ENCODE results near the gene CADM3.

Gene CADM3

GRCh38 chr1:159173320-159173719 lies 1.9 kb downstream of the CADM3 start:
- DNase-seq (ENCODE audit: low read depth in 2 of 2, low spot score in 1 of 2): no peak

DNA sequence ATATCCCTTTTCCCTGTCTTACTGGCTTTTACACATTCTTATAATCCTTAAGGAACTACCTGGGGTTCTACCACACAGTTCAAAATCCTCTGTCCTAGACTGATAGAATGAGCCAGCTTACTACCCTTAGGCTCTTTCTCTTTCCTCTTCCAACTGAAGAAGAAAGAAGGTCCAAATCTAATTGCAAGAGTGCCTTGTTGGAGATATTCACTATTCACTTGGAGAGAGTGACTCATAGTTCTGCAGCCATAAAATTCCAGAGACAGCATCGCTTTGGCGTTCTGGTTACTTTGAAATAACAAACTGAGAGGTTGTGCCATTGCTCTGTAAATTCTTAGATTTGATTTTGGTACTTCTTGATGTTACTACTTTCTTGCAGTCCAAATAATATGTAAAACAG lies 4.2 kb downstream of the CADM3 start:
- DNase-seq (ENCODE audit: low read depth in 2 of 2, low spot score in 1 of 2): no peak

GRCh38 chr1:159177272-159177907 lies 6.0 kb downstream of the CADM3 start:
- DNase-seq (ENCODE audit: low read depth in 2 of 2, low spot score in 1 of 2): no peak

DNA sequence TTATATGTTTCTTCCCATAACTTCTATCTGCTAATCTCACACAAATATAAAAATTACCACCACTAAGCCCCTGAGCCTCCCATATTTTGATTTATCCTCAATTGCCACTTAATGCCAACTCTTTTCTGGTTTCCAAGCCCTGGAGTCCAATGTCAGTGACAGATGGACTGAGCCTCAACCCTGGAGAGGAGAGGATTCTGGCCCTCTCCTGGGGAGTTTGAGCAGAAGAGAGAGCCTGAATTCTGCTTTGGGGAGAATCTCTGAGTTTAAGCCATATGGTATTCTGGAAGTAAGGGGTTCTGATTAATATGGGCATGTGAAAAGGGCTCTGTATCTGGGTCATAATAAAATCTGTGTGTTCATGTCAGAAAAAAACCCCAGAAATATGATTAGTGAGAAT lies 8.5 kb downstream of the CADM3 start:
- no peak for DNase-seq (ENCODE audit: low read depth in 2 of 2, low spot score in 1 of 2)

- no peak for DNase-seq (ENCODE audit: low read depth in 2 of 2, low spot score in 1 of 2)
These were observed 9.1 kb downstream of the CADM3 start for GRCh38 chr1:159180516-159180915.

GRCh38 chr1:159181328-159182024 lies 10.1 kb downstream of the CADM3 start:
- DNase-seq (ENCODE audit: low read depth in 2 of 2, low spot score in 1 of 2): no peak

DNA sequence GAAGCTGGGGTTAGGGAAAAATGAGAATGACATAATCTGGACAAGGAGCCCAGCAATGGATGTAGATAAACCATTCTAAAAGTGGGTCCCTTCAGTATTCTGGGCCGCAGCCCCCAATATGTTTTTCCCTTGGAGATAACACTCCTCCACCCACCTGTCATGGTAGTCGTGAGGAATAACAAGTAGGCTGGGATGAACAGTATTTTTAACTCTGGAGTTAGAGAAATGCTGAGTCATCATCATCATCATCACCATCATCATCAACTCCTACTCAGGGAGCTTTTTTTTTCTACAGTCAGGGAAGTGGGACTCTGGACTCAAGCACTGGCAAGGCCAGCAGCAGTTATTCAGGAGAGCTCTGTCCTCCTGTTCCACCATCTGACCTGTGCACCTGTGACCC lies 12.8 kb downstream of the CADM3 start:
- no peak for DNase-seq (ENCODE audit: low read depth in 2 of 2, low spot score in 1 of 2)

DNA sequence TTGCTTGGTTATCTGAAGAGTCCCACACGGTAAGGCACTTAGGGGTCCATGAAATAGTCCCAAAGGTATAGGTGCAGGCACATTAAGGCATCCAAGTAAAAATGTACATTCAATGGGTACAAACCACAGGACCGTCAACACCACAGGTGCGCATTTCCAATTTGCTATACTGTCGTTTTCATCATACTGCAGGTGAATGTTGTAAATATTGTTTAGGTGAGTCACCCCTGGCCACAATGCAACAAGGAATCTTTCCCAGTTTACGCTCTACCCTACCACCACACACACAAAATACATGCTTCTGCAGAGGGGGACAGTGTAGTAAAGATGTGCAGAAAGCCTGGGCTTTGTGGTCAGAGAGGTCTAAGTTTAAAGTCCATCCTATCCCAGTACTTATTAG lies 13.7 kb downstream of the CADM3 start:
- no peak for DNase-seq (ENCODE audit: low read depth in 2 of 2, low spot score in 1 of 2)

DNA sequence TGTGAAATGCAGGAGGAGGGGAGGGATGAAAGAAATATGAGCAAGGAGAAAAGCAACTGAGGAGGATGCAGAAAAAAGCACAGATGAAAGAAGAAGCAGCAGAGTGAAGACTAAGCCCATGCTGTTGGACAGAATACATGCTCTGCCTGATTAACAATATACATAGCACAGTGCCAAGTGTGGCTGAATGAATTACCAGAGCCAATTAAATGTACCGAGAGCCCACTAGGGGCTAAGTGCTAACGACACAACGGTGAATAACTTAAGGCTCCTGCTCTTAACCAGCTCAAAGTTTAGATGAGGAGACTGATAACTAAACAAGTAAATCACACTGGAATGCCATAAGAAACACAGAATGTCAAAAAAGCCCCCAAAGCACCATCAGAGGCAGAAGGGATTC lies 15.6 kb downstream of the CADM3 start:
- no peak for DNase-seq (ENCODE audit: low read depth in 2 of 2, low spot score in 1 of 2)

- DNase-seq (ENCODE audit: low read depth in 2 of 2, low spot score in 1 of 2): no peak
These were observed 16.4 kb downstream of the CADM3 start for GRCh38 chr1:159187647-159188374.

GRCh38 chr1:159188375-159188788 lies 17.0 kb downstream of the CADM3 start:
- DNase-seq (ENCODE audit: low read depth in 2 of 2, low spot score in 1 of 2): no peak

DNA sequence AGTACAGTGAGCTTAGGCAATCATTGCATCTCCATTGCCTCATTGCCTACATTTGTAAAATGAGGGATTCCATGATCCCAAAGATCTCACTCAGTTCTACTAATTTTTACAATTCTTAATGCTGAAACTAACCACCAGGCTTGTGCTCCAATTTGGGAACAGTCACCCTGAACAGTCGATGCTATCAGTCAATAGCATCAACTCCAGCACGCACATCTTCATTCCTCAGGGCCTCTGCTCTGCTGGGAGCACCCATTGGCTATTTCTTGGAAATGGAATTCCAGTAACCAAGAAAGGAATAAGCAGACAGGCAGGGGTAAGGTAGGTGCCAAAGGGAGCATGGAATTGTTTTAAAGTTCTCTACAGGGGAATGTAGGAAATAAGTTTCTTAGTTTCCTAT lies 19.0 kb downstream of the CADM3 start:
- no peak for DNase-seq (ENCODE audit: low read depth in 2 of 2, low spot score in 1 of 2)

GRCh38 chr1:159196543-159196942 lies 25.1 kb downstream of the CADM3 start:
- no peak for DNase-seq (ENCODE audit: low read depth in 2 of 2, low spot score in 1 of 2)

- DNase-seq (ENCODE audit: low read depth in 2 of 2, low spot score in 1 of 2): peak in 1 of 2 donors; percentile 7
These were observed 26.4 kb downstream of the CADM3 start for GRCh38 chr1:159197561-159198557.

GRCh38 chr1:159199901-159200300 lies 28.5 kb downstream of the CADM3 start:
- DNase-seq (ENCODE audit: low read depth in 2 of 2, low spot score in 1 of 2): no peak

- no peak for DNase-seq (ENCODE audit: low read depth in 2 of 2, low spot score in 1 of 2)
These were observed 29.4 kb downstream of the CADM3 start for GRCh38 chr1:159200769-159201168.

DNA sequence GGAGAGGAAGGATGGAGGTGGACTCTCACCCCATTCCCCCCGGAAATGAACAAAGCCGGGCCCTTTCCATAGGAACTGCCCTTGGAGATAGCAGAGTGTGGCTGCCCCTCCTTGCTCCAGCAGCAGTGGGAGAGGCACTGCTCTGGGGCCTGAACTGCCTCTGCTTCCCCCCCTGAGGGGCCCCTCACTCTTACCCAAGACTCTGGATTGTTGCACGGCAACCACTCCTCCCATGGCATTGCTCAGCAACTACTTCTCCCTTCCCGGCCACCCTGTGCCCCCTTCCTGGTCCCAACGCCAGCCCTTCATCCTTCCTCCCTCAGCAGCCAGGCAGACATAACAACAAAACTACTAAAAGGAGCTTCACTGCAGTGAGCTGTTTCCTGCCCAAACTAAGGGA lies 30.2 kb downstream of the CADM3 start:
- no peak for DNase-seq (ENCODE audit: low read depth in 2 of 2, low spot score in 1 of 2)

DNA sequence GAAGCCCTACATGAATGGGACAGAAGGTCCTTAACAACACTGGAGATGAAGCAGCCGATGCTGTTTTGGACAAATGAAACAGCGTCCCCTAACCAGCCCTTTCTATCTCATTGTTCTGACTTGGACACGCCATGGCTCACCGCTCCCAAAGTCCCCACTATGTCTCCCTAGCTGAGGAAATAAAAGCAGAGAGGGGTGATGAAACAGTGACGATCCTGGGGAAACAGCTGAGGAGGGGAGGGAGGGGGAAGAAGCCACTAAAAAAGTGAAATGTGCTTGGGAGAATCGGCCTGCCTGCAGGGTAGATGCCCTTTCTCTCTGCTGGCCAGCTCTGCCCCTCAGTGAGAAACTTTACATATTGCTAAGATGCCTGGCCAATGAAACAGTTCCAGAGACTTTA lies 32.2 kb downstream of the CADM3 start:
- DNase-seq (ENCODE audit: low read depth in 2 of 2, low spot score in 1 of 2): no peak

GRCh38 chr1:159204161-159205141 lies 33.0 kb downstream of the CADM3 start, which contains the start of gene ACKR1:
Gene ACKR1, plus strand, starts transcription at chr1:159204875. Its CDS starts 85 bp downstream, at chr1:159204960.
- DNase-seq (ENCODE audit: low read depth in 2 of 2, low spot score in 1 of 2): no peak

- no peak for DNase-seq (ENCODE audit: low read depth in 2 of 2, low spot score in 1 of 2)
These were observed 33.8 kb downstream of the CADM3 start for GRCh38 chr1:159205225-159205624.

All from stimulated activated CD8-positive, alpha-beta memory T cell treated with anti-CD3 and anti-CD28 coated beads, Interleukin-4, amount 100 ng/mL, for 4 hours (primary cell).